MM.1S (cell line): ENCODE results near the gene PREX1.

ENCODE experiments used
- DNase-seq: peaks from one replicate; pipeline ENCODE4 v3.0.0-alpha.2; 2015
- H2AFZ ChIP-seq: fragments of 300-600 bp; sonication (generic); 2 replicates; pipeline ENCODE4 v1.6.0; 2016; ENCODE audit warnings: antibody characterized with exemption, low read length
- H3F3A ChIP-seq: fragments of 300-600 bp; sonication (generic); 2 replicates; pipeline ENCODE4 v1.6.1; 2016; ENCODE audit warnings: mild to moderate bottlenecking, antibody characterized with exemption, low read length, moderate library complexity, mixed read lengths; ENCODE audit not compliant: insufficient read depth
- H3K27ac ChIP-seq: fragments of 300-600 bp; sonication (generic); 2 replicates; pipeline ENCODE4 v1.5.1; 2016; ENCODE audit warnings: mild to moderate bottlenecking, low read length
- H3K27me3 ChIP-seq: fragments of 300-600 bp; sonication (generic); replicated peaks from 2 replicates; pipeline ENCODE4 v1.6.0; 2016; ENCODE audit warnings: low read length; ENCODE audit not compliant: insufficient read depth
- H3K36me3 ChIP-seq: fragments of 300-600 bp; sonication (generic); replicated peaks from 2 replicates; pipeline ENCODE4 v1.6.1; 2016; ENCODE audit warnings: mild to moderate bottlenecking, low read length, mixed read lengths; ENCODE audit not compliant: insufficient read depth
- H3K4me1 ChIP-seq: fragments of 300-600 bp; sonication (generic); 2 replicates; pipeline ENCODE4 v1.6.1; 2016; ENCODE audit warnings: low read length, mixed read lengths
- H3K4me2 ChIP-seq: fragments of 300-600 bp; sonication (generic); 2 replicates; pipeline ENCODE4 v1.6.0; 2016; ENCODE audit warnings: low read depth, low read length
- H3K4me3 ChIP-seq: fragments of 300-600 bp; sonication (generic); 2 replicates; pipeline ENCODE4 v1.5.1; 2016; ENCODE audit warnings: low read length, mixed read lengths
- H3K79me2 ChIP-seq: fragments of 300-600 bp; sonication (generic); 2 replicates; pipeline ENCODE4 v1.6.1; 2016; ENCODE audit warnings: mixed run types, low read length, mixed read lengths
- H3K9ac ChIP-seq: fragments of 300-600 bp; sonication (generic); 2 replicates; pipeline ENCODE4 v1.6.1; 2016; ENCODE audit warnings: low read length, mixed read lengths
- H3K9me2 ChIP-seq: fragments of 300-600 bp; sonication (generic); replicated peaks from 2 replicates; pipeline ENCODE4 v1.6.1; 2016; ENCODE audit warnings: mild to moderate bottlenecking, low read length, mixed read lengths; ENCODE audit not compliant: insufficient read depth
- H3K9me3 ChIP-seq: fragments of 300-600 bp; sonication (generic); replicated peaks from 2 replicates; pipeline ENCODE4 v1.6.1; 2016; ENCODE audit warnings: mild to moderate bottlenecking, low read length, mixed read lengths; ENCODE audit not compliant: insufficient read depth
- H4K20me1 ChIP-seq: fragments of 300-600 bp; sonication (generic); 2 replicates; pipeline ENCODE4 v1.6.1; 2016; ENCODE audit warnings: mild to moderate bottlenecking, low read length, moderate library complexity, mixed read lengths; ENCODE audit not compliant: insufficient read depth
- EZH2 ChIP-seq: fragments of 300-600 bp; sonication (generic); optimal IDR thresholded peaks from 2 replicates; pipeline ENCODE3; 2017; ENCODE audit warnings: low read depth, mild to moderate bottlenecking, antibody characterized with exemption, low read length, mixed read lengths
- EZH2phosphoT487 ChIP-seq: fragments of 300-600 bp; sonication (generic); IDR thresholded peaks from 2 replicates; pipeline ENCODE4 v1.6.1; 2018; ENCODE audit warnings: antibody characterized with exemption, low read length
- TF ChIP-seq, protein P1 (sequence below): fragments of 300-600 bp; sonication (generic); IDR thresholded peaks from 2 replicates; pipeline ENCODE4 v1.5.1; 2016; ENCODE audit warnings: antibody characterized with exemption, low read length, mixed read lengths

PREX1 gene

DNA sequence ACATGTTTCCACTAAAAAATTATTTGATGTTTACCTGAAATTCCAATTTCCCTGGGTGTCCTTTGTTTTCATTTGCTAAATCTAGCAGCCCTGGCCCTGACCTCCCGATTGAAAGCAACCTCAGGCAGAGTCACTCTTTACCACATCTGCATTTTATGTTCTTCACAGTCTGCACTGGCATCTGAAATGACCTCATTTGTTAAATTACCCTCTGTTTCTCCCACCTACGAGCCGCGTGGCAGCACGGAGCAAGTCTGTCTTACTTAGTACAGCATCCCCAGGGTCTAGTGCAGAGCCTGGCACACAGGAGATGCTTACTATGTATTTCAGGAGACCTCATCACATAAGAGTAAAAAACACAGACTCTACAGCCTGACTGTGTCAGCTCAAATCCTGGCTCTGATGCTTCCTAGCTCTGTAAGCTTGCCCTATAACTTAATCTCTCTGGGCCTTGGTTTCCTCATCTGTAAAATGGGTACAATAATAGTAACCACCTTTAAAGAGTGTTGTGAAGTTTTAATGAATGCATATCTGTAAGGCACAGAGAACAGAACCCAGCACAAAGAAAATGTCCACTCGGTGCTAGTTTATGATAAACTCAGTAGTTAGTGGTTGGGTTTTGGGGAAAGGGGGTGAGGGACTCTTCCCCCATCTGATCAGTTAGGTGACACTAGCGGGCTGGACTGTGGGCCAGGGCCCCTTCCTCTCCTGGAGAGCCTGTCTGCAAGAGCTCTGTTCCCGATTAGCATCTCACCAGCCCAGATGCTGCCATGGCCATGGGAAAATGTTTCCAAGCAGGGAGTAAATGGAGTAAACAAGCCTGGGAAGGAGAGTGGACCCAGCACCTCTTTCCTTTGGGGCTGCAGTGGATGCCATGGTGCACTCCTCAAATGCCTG is 88.2 kb downstream of the PREX1 start:
- Histone ChIP-seq H2AFZ (no peak overlapping the region), H3K27ac (no peak overlapping the region), H4K20me1 (no peaks in the 10 kb centered on the region), H3K36me3 (no peaks in the 10 kb centered on the region), H3K79me2 (no peaks in the 10 kb centered on the region), H3K4me1 (no peaks in the 10 kb centered on the region), H3K9ac (no peak overlapping the region), H3F3A (no peaks in the 10 kb centered on the region), H3K27me3 (no peaks in the 10 kb centered on the region), H3K4me2 (no peak overlapping the region), H3K4me3 (no peak overlapping the region), H3K9me2 (no peaks in the 10 kb centered on the region), H3K9me3 (no peaks in the 10 kb centered on the region)
- no peak for TF ChIP-seq EZH2phosphoT487
- no peak for TF ChIP-seq EZH2
- TF ChIP-seq, protein P1, sequence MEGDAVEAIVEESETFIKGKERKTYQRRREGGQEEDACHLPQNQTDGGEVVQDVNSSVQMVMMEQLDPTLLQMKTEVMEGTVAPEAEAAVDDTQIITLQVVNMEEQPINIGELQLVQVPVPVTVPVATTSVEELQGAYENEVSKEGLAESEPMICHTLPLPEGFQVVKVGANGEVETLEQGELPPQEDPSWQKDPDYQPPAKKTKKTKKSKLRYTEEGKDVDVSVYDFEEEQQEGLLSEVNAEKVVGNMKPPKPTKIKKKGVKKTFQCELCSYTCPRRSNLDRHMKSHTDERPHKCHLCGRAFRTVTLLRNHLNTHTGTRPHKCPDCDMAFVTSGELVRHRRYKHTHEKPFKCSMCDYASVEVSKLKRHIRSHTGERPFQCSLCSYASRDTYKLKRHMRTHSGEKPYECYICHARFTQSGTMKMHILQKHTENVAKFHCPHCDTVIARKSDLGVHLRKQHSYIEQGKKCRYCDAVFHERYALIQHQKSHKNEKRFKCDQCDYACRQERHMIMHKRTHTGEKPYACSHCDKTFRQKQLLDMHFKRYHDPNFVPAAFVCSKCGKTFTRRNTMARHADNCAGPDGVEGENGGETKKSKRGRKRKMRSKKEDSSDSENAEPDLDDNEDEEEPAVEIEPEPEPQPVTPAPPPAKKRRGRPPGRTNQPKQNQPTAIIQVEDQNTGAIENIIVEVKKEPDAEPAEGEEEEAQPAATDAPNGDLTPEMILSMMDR = no peak
- no peak for DNase-seq

DNA sequence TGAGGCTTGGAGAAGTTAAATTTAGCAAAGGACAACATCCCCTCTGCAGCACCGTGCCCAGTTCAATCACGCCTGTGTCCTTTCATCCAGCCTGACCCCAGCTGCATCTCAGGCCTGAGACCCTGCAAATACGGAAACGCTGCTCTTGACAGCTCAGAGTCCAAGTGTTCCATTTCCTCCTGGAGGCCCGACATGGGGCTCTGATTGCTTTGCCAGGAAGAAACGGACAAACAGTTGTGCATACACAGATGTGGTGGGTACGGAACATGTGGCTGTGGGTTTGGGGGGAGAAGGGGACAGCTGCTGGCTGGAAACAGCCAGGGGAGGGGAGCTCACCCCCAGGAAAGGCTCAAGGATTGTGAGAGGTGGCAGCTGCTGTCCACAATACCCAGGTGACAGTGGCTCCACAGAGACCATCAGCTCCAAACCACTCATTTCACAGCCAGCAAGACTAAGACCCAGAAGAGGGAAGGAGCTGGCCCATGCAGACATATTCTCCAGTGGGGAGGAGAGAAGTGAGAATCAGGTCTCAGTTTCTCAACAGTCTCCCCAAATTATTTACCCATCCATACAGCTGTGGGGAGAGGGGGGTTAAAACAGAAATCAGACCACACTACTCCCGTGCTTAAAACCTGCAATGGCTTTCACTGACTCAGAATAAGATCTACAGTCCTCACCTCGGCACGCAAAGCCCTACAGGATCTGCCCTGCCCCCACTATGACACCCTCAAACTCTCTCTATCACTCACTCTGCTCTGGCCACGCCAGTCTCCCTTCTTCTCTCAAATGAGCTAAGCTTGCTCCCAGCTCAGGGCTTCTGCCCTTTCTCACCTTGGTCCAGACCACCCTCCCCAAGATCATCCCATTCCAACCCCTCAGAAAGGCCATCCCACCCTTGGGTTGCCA is 89.1 kb downstream of the PREX1 start:
- TF ChIP-seq, protein P1 = no peak
- TF ChIP-seq EZH2phosphoT487 (no peak), EZH2 (no peak)
- H3K36me3 ChIP-seq = no peaks in the 10 kb centered on the region
- H3K27me3 ChIP-seq = no peaks in the 10 kb centered on the region
- no peak overlapping the region for H3K4me3 ChIP-seq
- no peak overlapping the region for H3K9ac ChIP-seq
- no peak overlapping the region for H3K4me2 ChIP-seq
- no peaks in the 10 kb centered on the region for H3K9me3 ChIP-seq
- H4K20me1 ChIP-seq = no peaks in the 10 kb centered on the region
- no peaks in the 10 kb centered on the region for H3K9me2 ChIP-seq
- no peaks in the 10 kb centered on the region for H3F3A ChIP-seq
- no peaks in the 10 kb centered on the region for H3K79me2 ChIP-seq
- H3K4me1 ChIP-seq = no peaks in the 10 kb centered on the region
- DNase-seq = no peak
- no peak overlapping the region for H2AFZ ChIP-seq
- H3K27ac ChIP-seq = no peak overlapping the region

DNA sequence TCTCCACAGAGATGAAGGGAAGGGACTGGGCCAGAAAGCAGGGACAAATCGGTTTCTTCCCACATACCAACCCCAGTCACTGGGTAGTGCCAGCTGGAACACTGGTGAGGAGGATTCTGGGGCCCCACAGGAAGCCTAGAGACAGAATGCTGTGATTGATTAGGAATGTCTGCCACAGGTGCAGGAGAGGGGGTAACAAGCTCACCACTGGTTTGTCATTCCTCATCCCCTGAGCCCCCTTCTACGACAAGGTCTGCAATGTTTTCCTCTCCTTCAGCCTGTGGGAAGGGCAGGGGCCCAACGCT is 89.8 kb downstream of the PREX1 start:
- no peak overlapping the region for H3K9ac ChIP-seq
- H4K20me1 ChIP-seq = no peaks in the 10 kb centered on the region
- H3K36me3 ChIP-seq = no peaks in the 10 kb centered on the region
- H3K27ac ChIP-seq = no peak overlapping the region
- no peaks in the 10 kb centered on the region for H3K79me2 ChIP-seq
- H3K4me1 ChIP-seq = no peaks in the 10 kb centered on the region
- no peak overlapping the region for H3K4me3 ChIP-seq
- H3K4me2 ChIP-seq = no peak overlapping the region
- H3F3A ChIP-seq = no peaks in the 10 kb centered on the region
- DNase-seq = no peak
- no peak overlapping the region for H2AFZ ChIP-seq
- TF ChIP-seq, protein P1 = no peak
- no peak for TF ChIP-seq EZH2
- TF ChIP-seq EZH2phosphoT487 = no peak
- H3K9me2 ChIP-seq = no peaks in the 10 kb centered on the region
- H3K9me3 ChIP-seq = no peaks in the 10 kb centered on the region
- no peaks in the 10 kb centered on the region for H3K27me3 ChIP-seq
